Peyer's patch (tissue), 4 donors: ENCODE data around the gene NDUFA13.

Experiments used
- CTCF ChIP-seq, 6 experiments: fragments of 450-650 bp in 4 of 6; fragments of 200-600 bp in 2 of 6; sonication (generic) in 1 of 6; IDR thresholded peaks; one replicate each; pipeline ENCODE4 v1.5.1; 2017 to 2019; ENCODE audit warnings: antibody characterized with exemption in 6 of 6, mild to moderate bottlenecking in 3 of 6, moderate library complexity in 1 of 6
- POLR2A ChIP-seq, 2 donors: fragments of 450-650 bp; IDR thresholded peaks; one replicate each; pipeline ENCODE4 v1.5.1; 2017; ENCODE audit warnings: antibody characterized with exemption in 2 of 2, mild to moderate bottlenecking in 2 of 2, moderate library complexity in 2 of 2

- TF ChIP-seq POLR2A (IDR thresholded peaks at IDR 0.05) (no peak), CTCF (IDR thresholded peaks at IDR 0.05) (no peak)
Observed at GRCh38 chr19:19498255-19498991, 17.6 kb upstream of the NDUFA13 start.
